GM12891 (cell line): ENCODE data around the gene RASA1.

ENCODE experiments used
- POLR2A ChIP-seq: IDR thresholded peaks from 2 replicates; pipeline ENCODE4 v1.6.1; 2011; ENCODE audit warnings: low read depth, low read length, control low read depth
- POLR2AphosphoS5 ChIP-seq: IDR thresholded peaks from 2 replicates; pipeline ENCODE4 v1.6.1; 2011; ENCODE audit warnings: low read depth, low read length, control low read depth
- SPI1 ChIP-seq: IDR thresholded peaks from 2 replicates; pipeline ENCODE4 v1.6.1; 2011; ENCODE audit warnings: low read depth, low read length, control low read depth
- TAF1 ChIP-seq: IDR thresholded peaks from 2 replicates; pipeline ENCODE4 v1.6.1; 2011; ENCODE audit warnings: low read depth, low read length, control low read depth

- TF ChIP-seq POLR2A (no peak), POLR2AphosphoS5 (no peak), TAF1 (no peak), SPI1 (no peak)
Observed at GRCh38 chr5:87327998-87328397, 60.3 kb downstream of the RASA1 start.
